ENCODE measurements around the gene MED25. TPM values are rescaled to one million over a fixed set of nuclear protein-coding genes. Genes with fewer than 3 reads are reported as not detected.

MED25 gene
- total and polyA plus RNA-seq, 9 of the 15 experiments (the other 6 are each of a cell fraction or from before 2014, with no cell fraction given) = 4.1 to 93.9 (median 19.3) TPM

DNA sequence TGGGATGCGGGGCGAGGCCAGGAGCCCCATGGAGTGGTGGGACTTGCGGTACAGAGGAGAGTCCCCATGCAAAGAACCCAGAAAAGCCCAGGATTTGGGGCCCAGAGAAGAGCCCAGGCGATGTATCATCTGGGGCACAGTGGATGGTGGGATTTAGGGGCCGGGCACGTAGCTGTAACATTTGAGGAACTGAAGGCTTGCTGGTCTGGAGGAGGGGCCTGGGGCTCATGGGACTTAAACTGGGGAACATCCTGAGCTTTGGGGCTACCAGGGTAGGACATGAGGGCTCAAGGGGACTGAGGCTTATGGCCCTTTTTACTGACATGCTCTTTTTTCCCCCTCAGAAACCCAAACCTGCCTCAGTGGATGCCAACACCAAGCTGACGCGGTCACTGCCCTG is 13.5 kb downstream of the MED25 start:
- WGBS (ENCODE audit: insufficient coverage, low coverage, missing lambda C conversion rate) = 83% methylated on average over 5 of the region's 8 CpGs
- Histone ChIP-seq H3K36me3 (ENCODE audit: control insufficient read depth, insufficient read depth, low read length) (peaks cover 94% of the 10 kb centered on the region; the same call in 2 of the 3 replicates), H3K9me3 (replicated peaks; ENCODE audit: control insufficient read depth, insufficient read depth, low read depth, low read length) (no peaks in the 10 kb centered on the region), H3K27ac (ENCODE audit: extremely low read depth, low read depth, low read length) (no peak overlapping the region), H4K20me1 (replicated peaks; ENCODE audit: control insufficient read depth, insufficient read depth, low read length) (no peaks in the 10 kb centered on the region), H3K4me1 (replicated peaks in 1 of 2; ENCODE audit: control insufficient read depth in 2 of 2, insufficient read depth in 2 of 2, low read length in 2 of 2) (peaks cover 0 to 21% of the 10 kb centered on the region in 2 experiments; a peak in 2 of 5 replicates), H3K4me3 (no peak overlapping the region), H3K4me2 (ENCODE audit: insufficient read depth, low read length) (no peak overlapping the region), H3K9ac (ENCODE audit: insufficient read depth in 1 of 2, low read depth in 2 of 2, low read length in 2 of 2) (no peak overlapping the region), H3K27me3 (ENCODE audit: control insufficient read depth in 2 of 2, insufficient read depth in 2 of 2, low read length in 2 of 2) (no peaks in the 10 kb centered on the region), H2AFZ (ENCODE audit: low read depth, low read length) (no peak overlapping the region), H3K9me1 (ENCODE audit: control insufficient read depth, insufficient read depth, low read length) (no peaks in the 10 kb centered on the region), H3K79me2 (ENCODE audit: control insufficient read depth, insufficient read depth, low read length) (no peaks in the 10 kb centered on the region)
- ChIA-PET POLR2A (interaction anchor here (0.6 to 1.0 kb wide), 3 partner anchors 19 to 272 kb away, joined by 3 to 4 read pairs (median 3); no protein-coding TSS in a partner anchor), CTCF (ENCODE audit: low intra/inter-chr PET ratio) (no interaction called here)
- intact Hi-C loops (cut with micrococcal nuclease) = no loop called here
- DNase-seq (ENCODE audit: extremely low read depth in 1 of 4, low spot score in 3 of 4) = no peak
- FAIRE-seq = no peak
- BruUV-seq (replicated peaks) = no TSS peak
- in situ Hi-C loops (cut with MboI) = no loop called here
- TF ChIP-seq ZNF197 (CRISPR knock-in tag; IDR thresholded peaks at IDR 0.05; ENCODE audit: low read depth) (no peak), CSDE1 (IDR thresholded peaks at IDR 0.05) (no peak), ZNF551 (CRISPR knock-in tag; IDR thresholded peaks at IDR 0.05) (no peak)
- ATAC-seq = no peak

DNA sequence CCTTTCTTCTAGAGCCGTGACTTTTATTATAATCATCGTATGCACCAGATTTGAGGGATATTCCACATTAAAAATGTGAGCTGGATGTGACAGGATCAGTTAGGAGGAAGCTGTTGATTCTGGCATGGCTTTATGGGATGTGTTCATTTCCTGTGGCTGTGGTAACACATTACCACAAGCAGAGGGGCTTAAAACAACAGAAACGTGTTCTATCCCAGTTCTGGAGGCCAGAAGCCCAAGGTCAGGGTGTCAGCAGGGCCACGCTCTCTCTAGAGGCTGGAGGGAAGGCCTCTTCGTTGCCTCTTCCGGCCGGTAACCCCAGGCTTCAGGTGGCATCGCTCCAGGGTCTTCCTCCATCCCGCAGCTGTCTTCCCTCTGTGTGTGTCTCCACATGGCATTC is 14.5 kb downstream of the MED25 start:
- Histone ChIP-seq H3K9me1 (ENCODE audit: control insufficient read depth, insufficient read depth, low read length) (peaks cover under 1% of the 10 kb centered on the region), H3K27me3 (ENCODE audit: control insufficient read depth in 2 of 2, insufficient read depth in 2 of 2, low read length in 2 of 2) (no peaks in the 10 kb centered on the region), H3K36me3 (ENCODE audit: control insufficient read depth, insufficient read depth, low read length) (peaks cover 95% of the 10 kb centered on the region), H3K4me1 (replicated peaks in 1 of 2; ENCODE audit: control insufficient read depth in 2 of 2, insufficient read depth in 2 of 2, low read length in 2 of 2) (peaks cover 0 to 20% of the 10 kb centered on the region in 2 experiments; a peak in 1 of 5 replicates), H3K9ac (ENCODE audit: insufficient read depth in 1 of 2, low read depth in 2 of 2, low read length in 2 of 2) (no peak overlapping the region), H3K27ac (ENCODE audit: extremely low read depth, low read depth, low read length) (no peak overlapping the region; the same call in 2 of the 3 replicates), H3K4me3 (no peak overlapping the region), H3K4me2 (ENCODE audit: insufficient read depth, low read length) (no peak overlapping the region), H4K20me1 (replicated peaks; ENCODE audit: control insufficient read depth, insufficient read depth, low read length) (no peaks in the 10 kb centered on the region), H2AFZ (ENCODE audit: low read depth, low read length) (no peak overlapping the region), H3K9me3 (replicated peaks; ENCODE audit: control insufficient read depth, insufficient read depth, low read depth, low read length) (no peaks in the 10 kb centered on the region), H3K79me2 (ENCODE audit: control insufficient read depth, insufficient read depth, low read length) (no peaks in the 10 kb centered on the region)
- ChIA-PET POLR2A (interaction anchor here (0.8 kb wide), 1 partner anchor 978 kb away, joined by 4 read pairs; no protein-coding TSS in a partner anchor), CTCF (ENCODE audit: low intra/inter-chr PET ratio) (no interaction called here)
- no peak for TF ChIP-seq MTF1 (CRISPR knock-in tag; IDR thresholded peaks at IDR 0.05; ENCODE audit: borderline replicate concordance)
- TF ChIP-seq ZNF699 (CRISPR knock-in tag; IDR thresholded peaks at IDR 0.05; ENCODE audit: insufficient replicate concordance) = no peak
- TF ChIP-seq KAT8 (IDR thresholded peaks at IDR 0.05; ENCODE audit: low read depth) = no peak
- TF ChIP-seq, protein P1, sequence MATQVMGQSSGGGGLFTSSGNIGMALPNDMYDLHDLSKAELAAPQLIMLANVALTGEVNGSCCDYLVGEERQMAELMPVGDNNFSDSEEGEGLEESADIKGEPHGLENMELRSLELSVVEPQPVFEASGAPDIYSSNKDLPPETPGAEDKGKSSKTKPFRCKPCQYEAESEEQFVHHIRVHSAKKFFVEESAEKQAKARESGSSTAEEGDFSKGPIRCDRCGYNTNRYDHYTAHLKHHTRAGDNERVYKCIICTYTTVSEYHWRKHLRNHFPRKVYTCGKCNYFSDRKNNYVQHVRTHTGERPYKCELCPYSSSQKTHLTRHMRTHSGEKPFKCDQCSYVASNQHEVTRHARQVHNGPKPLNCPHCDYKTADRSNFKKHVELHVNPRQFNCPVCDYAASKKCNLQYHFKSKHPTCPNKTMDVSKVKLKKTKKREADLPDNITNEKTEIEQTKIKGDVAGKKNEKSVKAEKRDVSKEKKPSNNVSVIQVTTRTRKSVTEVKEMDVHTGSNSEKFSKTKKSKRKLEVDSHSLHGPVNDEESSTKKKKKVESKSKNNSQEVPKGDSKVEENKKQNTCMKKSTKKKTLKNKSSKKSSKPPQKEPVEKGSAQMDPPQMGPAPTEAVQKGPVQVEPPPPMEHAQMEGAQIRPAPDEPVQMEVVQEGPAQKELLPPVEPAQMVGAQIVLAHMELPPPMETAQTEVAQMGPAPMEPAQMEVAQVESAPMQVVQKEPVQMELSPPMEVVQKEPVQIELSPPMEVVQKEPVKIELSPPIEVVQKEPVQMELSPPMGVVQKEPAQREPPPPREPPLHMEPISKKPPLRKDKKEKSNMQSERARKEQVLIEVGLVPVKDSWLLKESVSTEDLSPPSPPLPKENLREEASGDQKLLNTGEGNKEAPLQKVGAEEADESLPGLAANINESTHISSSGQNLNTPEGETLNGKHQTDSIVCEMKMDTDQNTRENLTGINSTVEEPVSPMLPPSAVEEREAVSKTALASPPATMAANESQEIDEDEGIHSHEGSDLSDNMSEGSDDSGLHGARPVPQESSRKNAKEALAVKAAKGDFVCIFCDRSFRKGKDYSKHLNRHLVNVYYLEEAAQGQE (IDR thresholded peaks at IDR 0.05; ENCODE audit: borderline replicate concordance) = no peak
- TF ChIP-seq, protein P1 (CRISPR knock-in tag; IDR thresholded peaks at IDR 0.05; ENCODE audit: low read depth) = no peak
- no peak for ATAC-seq
- WGBS (ENCODE audit: insufficient coverage, low coverage, missing lambda C conversion rate) = 83% methylated on average over 9 of the region's 9 CpGs
- no TSS peak for BruUV-seq (replicated peaks)
- no peak for FAIRE-seq
- intact Hi-C loops (cut with micrococcal nuclease) (no loop called here), in situ Hi-C loops (cut with MboI) (no loop called here)
- DNase-seq (ENCODE audit: extremely low read depth in 1 of 4, low spot score in 3 of 4) = no peak

Measured in K562 (cell line).